GM21723 (cell line): ENCODE results near the gene PPCDC.
A peak's percentile ranks its signal among the peaks of the same experiment; 100 is the strongest.

Source experiments
- ATAC-seq: cut with Tn5 transposase; IDR thresholded peaks from one replicate; pipeline ENCODE4 v1.9.1; 2021; ENCODE audit warnings: mild to moderate bottlenecking, moderate library complexity; ENCODE audit not compliant: unreplicated experiment

PPCDC gene

GRCh38 chr15:75023181-75023871 lies at the start of gene PPCDC:
Gene PPCDC, plus strand, starts transcription at chr15:75023590. Its CDS starts 4,729 bp downstream, at chr15:75028319.
- peak; percentile 95 for ATAC-seq

GRCh38 chr15:74976159-74976558 lies 47.2 kb upstream of the PPCDC start:
- ATAC-seq, result no peak

- no peak for ATAC-seq
These were observed 45.8 kb upstream of the PPCDC start for GRCh38 chr15:74977599-74977998.

GRCh38 chr15:74978077-74978476 lies 45.3 kb upstream of the PPCDC start:
- no peak for ATAC-seq

- no peak for ATAC-seq
These were observed 44.9 kb upstream of the PPCDC start for GRCh38 chr15:74978503-74978902.

GRCh38 chr15:74982183-74982582 lies 41.2 kb upstream of the PPCDC start:
- ATAC-seq, result no peak

- no peak for ATAC-seq
These were observed 39.6 kb upstream of the PPCDC start for GRCh38 chr15:74983725-74984231.

GRCh38 chr15:74988007-74988800 lies 35.2 kb upstream of the PPCDC start:
- ATAC-seq, result no peak

- no peak for ATAC-seq
These were observed 33.9 kb upstream of the PPCDC start for GRCh38 chr15:74989527-74989926.

GRCh38 chr15:74992619-74993018 lies 30.8 kb upstream of the PPCDC start:
- ATAC-seq, result no peak

- ATAC-seq, result no peak
These were observed 29.2 kb upstream of the PPCDC start for GRCh38 chr15:74994236-74994635.

- no peak for ATAC-seq
These were observed 28.7 kb upstream of the PPCDC start for GRCh38 chr15:74994685-74995084.

- peak; percentile 70 for ATAC-seq
These were observed 28.1 kb upstream of the PPCDC start, which contains the start of gene SCAMP5 for GRCh38 chr15:74995182-74995778. Gene SCAMP5, plus strand, starts transcription at chr15:74995563. Its CDS starts 16,277 bp downstream, at chr15:75011840.

- no peak for ATAC-seq
These were observed 27.3 kb upstream of the PPCDC start for GRCh38 chr15:74995779-74996765.

GRCh38 chr15:74997141-74997540 lies 26.2 kb upstream of the PPCDC start:
- no peak for ATAC-seq

GRCh38 chr15:74997543-74997942 lies 25.8 kb upstream of the PPCDC start:
- no peak for ATAC-seq

GRCh38 chr15:75001310-75001709 lies 22.1 kb upstream of the PPCDC start:
- no peak for ATAC-seq

GRCh38 chr15:75002398-75002797 lies 21.0 kb upstream of the PPCDC start:
- ATAC-seq, result no peak

- ATAC-seq, result no peak
These were observed 16.2 kb upstream of the PPCDC start for GRCh38 chr15:75007216-75007615.

- peak; percentile 48 for ATAC-seq
These were observed 15.2 kb upstream of the PPCDC start for GRCh38 chr15:75008221-75008625.
